Erythroblast (primary cell): ENCODE data around the gene IL20.
"Not testable (repeated sequence)": the region's sequence is repeated elsewhere in the genome, so short reads cannot be mapped to it uniquely, and the experiment has no call there.

Source experiments
- DNase-seq, 2 experiments: peaks; one replicate each; lab custom pipeline; 2025; lab: John Stamatoyannopoulos, UW
- GATA1 ChIP-seq: IDR thresholded peaks from 2 replicates; pipeline ENCODE4 v1.6.1; 2011; ENCODE audit warnings: low read depth, mild to moderate bottlenecking, control low read depth, low read length, moderate library complexity
- POLR2A ChIP-seq: IDR thresholded peaks from 2 replicates; pipeline ENCODE4 v1.6.1; 2011; ENCODE audit warnings: mild to moderate bottlenecking, low read length

IL20 gene

DNA sequence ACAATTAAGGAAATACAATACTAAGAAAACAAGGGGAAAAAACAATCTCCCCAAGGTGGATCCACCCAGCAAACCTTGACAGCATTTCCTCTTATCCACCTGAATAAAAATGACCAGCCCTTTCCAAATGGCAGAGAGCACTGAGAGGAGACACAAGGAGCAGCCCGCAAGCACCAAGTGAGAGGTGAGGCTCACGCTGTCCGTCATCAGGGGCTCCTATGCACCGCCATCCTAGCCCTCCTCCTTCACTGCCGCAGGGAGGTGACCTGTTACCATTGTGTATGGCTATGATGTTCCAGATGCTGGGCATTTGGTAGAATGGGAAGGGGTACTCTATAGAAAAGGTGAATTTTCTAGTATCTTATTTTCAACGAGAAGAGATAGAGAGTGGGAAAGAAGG lies 31.2 kb upstream of the IL20 start:
- no peak for TF ChIP-seq GATA1
- TF ChIP-seq POLR2A: no peak

DNA sequence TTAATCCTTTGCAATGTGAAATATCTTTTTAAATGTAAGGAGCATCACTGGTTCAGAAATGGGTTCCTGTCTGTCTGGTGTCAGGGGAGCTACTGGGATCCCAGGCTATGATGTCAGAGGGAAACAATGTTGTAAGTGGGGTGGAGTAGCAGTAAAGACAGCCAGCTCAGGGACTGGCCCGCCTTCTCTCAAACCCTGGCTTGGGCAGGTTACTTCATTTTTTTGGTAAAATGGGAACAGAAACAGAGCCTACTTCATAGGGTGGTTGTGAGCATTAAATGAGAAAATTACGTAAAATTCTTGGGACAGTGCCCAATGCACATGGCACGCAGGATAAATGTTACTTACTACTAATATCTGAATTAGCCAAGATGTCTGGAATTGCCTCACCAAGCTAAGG lies 30.7 kb upstream of the IL20 start:
- no peak for TF ChIP-seq GATA1
- no peak for TF ChIP-seq POLR2A
- DNase-seq: no peak

More for the DNA sequence above, 31.2 kb upstream of the IL20 start:
- no peak for DNase-seq

DNA sequence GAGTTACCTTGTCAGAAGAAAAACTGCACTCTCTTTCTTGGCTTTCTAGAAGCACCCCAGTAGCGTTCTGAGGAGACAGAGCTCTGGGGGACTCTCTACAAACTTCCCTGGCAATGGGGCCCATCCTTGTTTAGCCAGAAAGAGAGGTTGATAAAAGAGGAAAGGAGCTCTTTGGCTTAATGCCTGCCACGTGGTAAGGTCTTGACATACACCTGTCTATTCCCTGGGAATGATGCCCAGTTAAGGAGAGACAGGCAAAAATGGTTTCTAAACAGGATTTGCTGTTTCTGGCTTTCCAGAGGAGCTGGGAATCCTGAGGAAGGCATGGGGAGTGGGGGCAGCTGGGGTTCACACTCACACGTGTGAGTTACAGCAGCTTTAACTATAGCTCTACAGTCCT lies 30.2 kb upstream of the IL20 start:
- TF ChIP-seq GATA1: no peak
- TF ChIP-seq POLR2A: no peak
- no peak for DNase-seq

DNA sequence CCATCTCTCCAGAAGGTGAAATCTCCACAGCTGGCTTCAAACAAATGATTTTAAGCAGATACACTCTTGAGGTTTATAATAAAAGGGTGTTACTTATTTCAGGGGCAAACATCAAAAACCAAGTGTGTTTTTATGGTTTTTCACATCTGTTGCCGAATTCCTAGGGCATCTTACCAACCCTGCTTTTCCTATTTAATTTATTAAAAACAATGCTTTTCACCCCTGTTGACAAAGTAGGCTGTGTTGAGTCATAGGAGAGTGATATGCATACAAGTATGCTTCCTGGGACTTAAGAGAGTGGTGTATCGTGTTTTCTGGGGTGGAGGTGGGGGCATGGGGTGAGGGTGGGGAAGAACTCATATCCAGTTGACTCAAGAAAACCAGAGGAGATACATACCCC lies 29.3 kb upstream of the IL20 start:
- TF ChIP-seq GATA1 (no peak), POLR2A (no peak)
- DNase-seq: no peak

DNA sequence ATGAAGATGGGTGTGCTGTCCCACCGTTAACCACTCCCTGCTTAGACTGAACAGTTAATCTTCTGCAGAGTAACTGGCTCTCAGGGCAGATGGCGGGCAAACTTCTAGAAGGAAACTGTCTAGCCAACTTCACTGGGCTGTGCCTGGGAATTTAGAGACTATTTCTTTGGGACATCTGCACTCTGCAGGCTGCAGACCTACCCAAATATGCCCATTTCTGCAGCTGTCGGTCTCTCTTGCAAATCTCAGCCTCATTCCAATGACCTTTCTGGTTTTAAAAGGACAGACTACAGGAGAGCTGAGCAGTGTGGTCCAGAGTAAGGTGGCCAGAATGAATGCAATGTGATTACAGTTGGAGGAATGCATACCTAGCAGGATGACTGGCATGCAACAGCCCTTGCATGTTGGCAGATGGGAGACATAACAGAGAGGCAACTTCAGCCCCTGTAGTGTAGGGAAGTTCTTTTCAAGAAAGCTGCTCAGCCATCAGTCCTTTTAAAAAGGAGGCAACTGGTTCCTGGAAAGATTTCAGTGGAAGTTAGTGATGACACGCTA lies 26.3 kb upstream of the IL20 start:
- no peak for DNase-seq
- no peak for TF ChIP-seq POLR2A
- no peak for TF ChIP-seq GATA1

DNA sequence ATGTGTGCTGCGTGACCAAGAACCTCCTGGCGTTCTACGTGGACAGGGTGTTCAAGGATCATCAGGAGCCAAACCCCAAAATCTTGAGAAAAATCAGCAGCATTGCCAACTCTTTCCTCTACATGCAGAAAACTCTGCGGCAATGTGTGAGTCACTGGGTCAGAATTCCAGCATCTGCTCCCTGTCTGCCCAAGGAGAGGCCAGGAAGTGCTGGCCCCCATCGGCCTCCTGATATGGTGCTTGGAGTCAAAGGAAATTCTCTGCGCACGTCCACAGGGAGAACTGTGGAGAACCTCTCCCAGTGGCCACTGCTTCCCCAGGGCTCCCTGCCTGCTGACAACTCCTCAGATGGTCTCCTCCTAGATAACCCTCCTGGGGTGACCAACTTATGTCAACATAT lies 25.6 kb upstream of the IL20 start:
- DNase-seq: no peak
- TF ChIP-seq GATA1 (no peak), POLR2A (no peak)

DNA sequence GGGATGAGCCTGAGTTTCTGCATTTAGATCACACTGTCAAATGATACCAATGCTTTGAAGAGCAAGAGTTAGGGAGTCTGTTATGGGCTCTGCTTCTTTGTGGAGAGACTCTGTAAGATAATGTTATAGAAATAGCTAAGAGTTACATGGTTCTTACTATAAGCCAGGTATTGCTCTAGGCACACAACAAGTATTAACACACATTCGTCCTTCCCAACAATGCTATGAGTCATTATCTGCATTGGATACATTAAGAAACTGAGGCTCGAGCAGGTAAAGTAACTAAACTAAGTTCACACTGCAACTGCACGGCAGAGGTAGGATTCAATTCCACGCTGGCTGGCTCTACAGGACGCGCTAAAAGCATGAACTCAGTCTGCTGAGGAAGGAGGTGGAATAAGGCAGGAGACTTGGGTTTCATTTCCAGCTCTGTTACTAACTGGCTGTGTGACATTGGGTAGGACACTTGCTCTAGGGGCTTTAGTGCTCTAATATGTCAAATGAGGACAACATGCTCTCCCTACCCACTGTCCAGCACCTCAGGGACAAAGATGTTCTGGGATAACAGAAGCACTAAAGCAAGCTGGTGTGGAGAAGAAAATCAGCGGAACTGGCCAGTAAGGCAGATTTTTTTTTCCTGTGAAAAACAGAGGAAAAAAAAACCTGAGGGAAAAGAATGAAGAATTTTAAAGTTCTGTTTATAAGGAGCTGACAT lies 23.7 kb upstream of the IL20 start:
- TF ChIP-seq GATA1 (no peak), POLR2A (no peak)
- no peak for DNase-seq

DNA sequence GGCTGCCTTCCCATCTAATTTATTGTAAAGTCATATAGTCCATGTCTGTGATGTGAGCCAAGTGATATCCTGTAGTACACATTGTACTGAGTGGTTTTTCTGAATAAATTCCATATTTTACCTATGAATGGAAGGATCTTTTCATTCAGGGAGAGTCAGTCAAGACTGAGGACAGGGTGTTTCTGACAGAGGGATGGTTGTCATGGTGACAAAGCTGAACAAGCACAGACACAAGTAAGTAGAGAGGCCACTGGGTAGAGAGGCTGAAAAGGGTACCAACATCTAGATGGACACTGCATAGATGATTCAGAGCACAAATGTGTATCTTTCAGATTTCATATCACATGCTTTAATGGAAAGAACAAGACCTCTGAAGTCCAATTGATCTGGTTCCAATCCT lies 22.6 kb upstream of the IL20 start:
- peak; percentile 10 to 12 for DNase-seq

DNA sequence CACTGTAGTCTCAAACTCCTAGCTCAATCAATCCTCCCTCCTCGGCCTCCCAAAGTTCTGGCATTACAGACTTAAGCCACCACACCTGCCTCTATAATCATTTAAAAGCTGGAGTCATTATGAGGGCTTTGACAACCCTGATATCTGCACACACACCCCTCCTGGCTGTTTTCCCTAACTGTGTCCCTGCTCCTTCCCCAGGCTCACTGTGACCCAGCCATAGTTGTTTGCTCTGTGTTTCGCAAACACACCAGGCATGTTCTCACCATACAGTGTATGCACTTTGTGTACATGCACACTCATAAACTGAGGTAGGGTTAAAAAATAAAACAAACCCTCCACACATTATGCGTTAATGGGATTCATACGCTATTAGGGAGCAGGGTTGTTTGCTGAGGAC lies 21.8 kb upstream of the IL20 start:
- TF ChIP-seq GATA1: no peak
- no peak for DNase-seq

More for the DNA sequence above, 22.6 kb upstream of the IL20 start:
- no peak for TF ChIP-seq POLR2A
- TF ChIP-seq GATA1: no peak

DNA sequence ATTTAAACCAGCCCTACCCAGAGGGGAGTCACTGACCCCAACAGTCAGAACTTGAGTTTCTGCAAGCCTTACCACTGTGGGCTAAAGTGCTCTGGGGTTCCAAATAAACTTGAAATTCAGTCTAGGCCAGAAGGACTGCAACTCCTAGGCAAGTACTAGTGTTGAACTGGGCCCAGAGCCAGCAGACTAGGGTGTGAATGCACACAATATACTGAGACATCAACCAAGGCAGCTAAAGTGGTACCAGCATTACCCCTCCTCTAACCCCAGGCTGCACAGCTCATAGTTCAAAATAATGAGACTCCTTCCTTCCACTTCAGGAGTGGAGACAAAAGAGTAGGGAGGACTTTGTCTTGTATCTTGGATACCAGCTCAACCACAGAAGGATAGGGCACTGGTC lies 18.9 kb upstream of the IL20 start:
- TF ChIP-seq POLR2A (no peak), GATA1 (no peak)
- peak; percentile 54 to 62 for DNase-seq

DNA sequence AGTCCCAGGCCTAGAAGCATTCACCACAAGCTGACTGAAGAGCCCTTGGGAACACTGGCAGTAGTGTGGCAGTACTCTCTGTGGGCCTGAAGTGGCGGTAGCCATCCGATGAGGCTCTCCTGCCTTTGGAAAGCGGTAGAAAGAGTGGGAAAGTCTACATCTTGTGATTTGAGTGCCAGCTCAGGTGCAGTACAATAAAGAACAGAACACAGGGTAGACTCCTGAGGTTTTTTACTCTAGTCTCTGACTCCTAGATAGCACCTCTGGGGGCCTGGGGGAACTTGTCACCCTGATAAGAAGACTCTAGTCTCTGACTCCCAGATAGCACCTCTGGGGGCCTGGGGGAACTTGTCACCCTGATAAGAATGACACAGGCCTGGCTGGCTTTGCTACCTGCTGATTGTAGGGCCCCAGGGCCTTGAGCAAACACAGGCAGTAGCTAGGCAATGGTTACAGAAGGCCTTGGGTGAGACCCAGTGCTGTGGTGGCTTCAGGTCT lies 18.0 kb upstream of the IL20 start:
- peak; percentile 81 to 98 for DNase-seq
- TF ChIP-seq GATA1 (peak; percentile 53), POLR2A (no peak)

DNA sequence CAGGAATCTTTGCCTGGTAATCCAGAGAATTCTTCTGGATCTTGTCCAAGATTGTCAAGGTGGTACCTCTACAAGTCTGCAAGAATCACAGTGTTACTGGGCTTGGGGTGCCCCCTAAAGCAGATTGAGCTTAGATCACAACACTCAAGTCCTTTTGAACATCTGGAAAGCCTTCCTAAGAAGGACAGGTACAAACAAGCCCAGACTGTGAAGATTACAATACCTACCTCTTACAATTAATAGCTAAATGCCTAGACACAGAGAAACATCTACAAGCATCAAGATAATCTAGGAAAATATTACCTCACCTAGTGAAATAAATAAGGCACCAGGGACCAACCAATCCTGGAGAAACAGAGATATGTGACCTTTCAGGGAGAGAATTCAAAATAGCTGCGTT lies 17.5 kb upstream of the IL20 start:
- no peak for DNase-seq
- TF ChIP-seq POLR2A (no peak), GATA1 (no peak)

DNA sequence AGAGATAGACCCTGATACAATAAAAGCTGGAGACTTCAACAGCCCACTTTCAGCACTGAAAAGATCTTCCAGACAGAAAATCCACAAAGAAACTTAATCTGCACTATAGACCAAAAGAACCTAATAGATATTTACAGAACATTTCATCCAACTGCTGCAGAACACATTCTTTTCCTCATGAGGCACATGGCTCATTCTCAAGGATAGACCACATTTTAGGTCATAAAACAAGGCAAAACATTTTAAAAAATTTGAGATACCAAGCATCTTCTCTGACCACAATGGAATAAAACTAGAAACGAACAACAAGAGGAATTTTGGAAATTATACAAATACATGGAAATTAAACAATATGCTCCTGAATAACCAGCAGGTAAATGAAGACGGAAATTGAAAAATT lies 15.0 kb upstream of the IL20 start:
- TF ChIP-seq POLR2A (no peak), GATA1 (no peak)

DNA sequence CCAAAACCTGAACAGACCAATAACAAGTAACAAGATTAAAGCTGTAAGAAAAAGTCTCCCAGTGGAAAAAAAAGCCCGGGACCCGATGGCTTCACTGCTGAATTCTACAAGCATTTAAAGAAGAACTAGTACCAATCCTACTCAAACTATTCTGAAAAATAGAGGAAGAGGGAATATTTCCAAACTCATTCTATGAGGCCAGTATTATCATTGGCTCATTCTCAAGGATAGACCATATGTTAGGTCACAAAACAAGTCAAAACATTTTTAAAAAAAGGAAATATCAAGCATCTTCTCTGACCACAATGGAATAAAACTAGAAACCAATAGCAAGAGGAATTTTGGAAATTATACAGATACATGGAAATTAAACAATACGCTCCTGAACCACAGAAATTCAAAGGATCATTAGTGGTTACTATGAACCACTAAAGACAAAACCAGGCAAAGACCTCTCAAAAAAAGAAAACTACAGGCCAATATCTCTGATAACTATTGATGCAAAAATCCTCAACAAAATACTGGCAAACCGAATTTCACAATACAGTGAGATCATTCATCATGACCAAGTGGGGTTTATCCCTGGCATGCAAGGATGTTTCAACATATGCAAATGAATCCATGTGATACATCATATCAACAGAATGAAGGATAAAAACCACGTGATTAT lies 13.9 kb upstream of the IL20 start:
- no peak for DNase-seq

More for the DNA sequence above, 15.0 kb upstream of the IL20 start:
- DNase-seq: no peak

DNA sequence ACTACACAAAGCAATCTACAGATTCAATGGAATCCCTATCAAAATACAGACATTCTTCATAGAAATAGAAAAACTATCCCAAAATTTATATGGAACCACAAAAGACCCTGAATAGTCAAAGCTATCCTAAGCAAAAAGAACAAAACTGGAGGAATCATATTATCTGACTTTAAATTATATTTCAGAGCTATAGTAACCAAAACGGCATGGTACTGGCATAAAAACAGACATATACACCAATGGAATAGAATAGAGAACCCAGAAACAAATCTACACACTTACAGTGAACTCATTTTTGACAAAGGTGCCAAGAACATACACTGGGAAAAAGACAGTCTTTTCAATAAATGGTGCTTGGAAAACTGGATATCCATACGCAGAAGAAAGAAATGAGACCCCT lies 12.8 kb upstream of the IL20 start:
- DNase-seq: not testable (repeated sequence)

More for the DNA sequence above, 13.9 kb upstream of the IL20 start:
- TF ChIP-seq POLR2A (no peak), GATA1 (no peak)

DNA sequence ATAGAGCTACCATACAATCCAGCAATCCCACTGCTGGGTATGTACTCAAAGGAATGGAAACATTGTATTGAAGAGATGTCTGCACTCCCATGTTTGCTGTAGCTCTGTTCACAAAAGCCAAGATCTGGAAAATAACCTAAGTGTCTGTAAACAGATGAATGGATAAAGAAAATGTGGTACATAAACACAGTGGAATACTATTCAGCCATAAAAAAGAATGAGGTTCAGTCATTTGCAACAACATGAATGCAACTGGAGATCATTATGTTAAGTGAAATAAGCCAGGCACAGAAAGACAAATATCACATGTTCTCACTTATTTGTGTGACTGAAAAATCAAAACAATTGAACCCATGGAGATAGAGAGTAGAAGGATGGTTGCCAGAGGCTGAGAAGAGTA lies 11.7 kb upstream of the IL20 start:
- DNase-seq: not testable (repeated sequence)
